CD4-positive, alpha-beta T cell treated with Interferon gamma for 1 hour (primary cell): ENCODE measurements around the gene REEP3.
"Not testable (repeated sequence)": the region's sequence is repeated elsewhere in the genome, so short reads cannot be mapped to it uniquely, and the experiment has no call there.

ENCODE experiments used
- DNase-seq: peaks from one replicate; pipeline ENCODE4 v3.0.0-alpha.2; 2020

Gene REEP3

GRCh38 chr10:63633677-63634487, 112.7 kb downstream of the REEP3 start:
- no peak for DNase-seq

- no peak for DNase-seq
Measured at GRCh38 chr10:63634488-63635065, 113.4 kb downstream of the REEP3 start.

GRCh38 chr10:63636812-63637211, 115.6 kb downstream of the REEP3 start:
- no peak for DNase-seq

- DNase-seq, result no peak
Measured at GRCh38 chr10:63637901-63638327, 116.7 kb downstream of the REEP3 start.

GRCh38 chr10:63641366-63641765, 120.2 kb downstream of the REEP3 start:
- DNase-seq, result no peak

- no peak for DNase-seq
Measured at GRCh38 chr10:63641799-63642198, 120.6 kb downstream of the REEP3 start.

- no peak for DNase-seq
Measured at GRCh38 chr10:63642808-63643207, 121.6 kb downstream of the REEP3 start.

GRCh38 chr10:63644418-63645142, 123.4 kb downstream of the REEP3 start:
- no peak for DNase-seq

- DNase-seq, result no peak
Measured at GRCh38 chr10:63645195-63645594, 124.0 kb downstream of the REEP3 start.

- no peak for DNase-seq
Measured at GRCh38 chr10:63646491-63646890, 125.3 kb downstream of the REEP3 start.

GRCh38 chr10:63651864-63652263, 130.7 kb downstream of the REEP3 start:
- no peak for DNase-seq

GRCh38 chr10:63653747-63654146, 132.5 kb downstream of the REEP3 start:
- no peak for DNase-seq

GRCh38 chr10:63657761-63658160, 136.6 kb downstream of the REEP3 start:
- DNase-seq, result no peak

- not testable (repeated sequence) for DNase-seq
Measured at GRCh38 chr10:63660941-63661340, 139.7 kb downstream of the REEP3 start.

GRCh38 chr10:63661347-63661746, 140.1 kb downstream of the REEP3 start:
- no peak for DNase-seq

GRCh38 chr10:63664341-63664885, 143.2 kb downstream of the REEP3 start:
- no peak for DNase-seq

- DNase-seq, result not testable (repeated sequence)
Measured at GRCh38 chr10:63665006-63665580, 143.9 kb downstream of the REEP3 start.

- no peak for DNase-seq
Measured at GRCh38 chr10:63665670-63666134, 144.5 kb downstream of the REEP3 start.

GRCh38 chr10:63666836-63667383, 145.7 kb downstream of the REEP3 start:
- no peak for DNase-seq

GRCh38 chr10:63667596-63668480, 146.6 kb downstream of the REEP3 start:
- no peak for DNase-seq

GRCh38 chr10:63670291-63670898, 149.2 kb downstream of the REEP3 start:
- no peak for DNase-seq
